ENCODE data around the gene SESN1.

DNA sequence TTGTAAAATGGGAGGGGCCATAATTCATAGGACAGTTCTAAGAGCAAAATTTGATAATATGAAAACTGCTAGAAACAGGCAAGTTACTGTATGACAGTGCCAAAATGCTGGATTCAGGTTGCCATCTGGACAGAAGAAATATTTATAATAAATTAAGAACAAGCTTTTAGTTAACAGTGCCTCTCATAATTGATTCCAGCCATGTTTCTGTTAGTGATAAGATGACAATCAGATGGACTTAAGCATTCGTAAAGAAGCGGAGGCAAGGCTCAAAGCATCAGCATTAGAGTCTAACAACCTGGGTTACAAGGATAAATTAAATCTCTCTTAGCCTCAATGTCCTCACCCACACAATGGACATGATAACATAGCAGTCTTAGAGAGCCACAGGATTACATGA, 61.0 kb downstream of the SESN1 start:
- TF ChIP-seq, protein P1, sequence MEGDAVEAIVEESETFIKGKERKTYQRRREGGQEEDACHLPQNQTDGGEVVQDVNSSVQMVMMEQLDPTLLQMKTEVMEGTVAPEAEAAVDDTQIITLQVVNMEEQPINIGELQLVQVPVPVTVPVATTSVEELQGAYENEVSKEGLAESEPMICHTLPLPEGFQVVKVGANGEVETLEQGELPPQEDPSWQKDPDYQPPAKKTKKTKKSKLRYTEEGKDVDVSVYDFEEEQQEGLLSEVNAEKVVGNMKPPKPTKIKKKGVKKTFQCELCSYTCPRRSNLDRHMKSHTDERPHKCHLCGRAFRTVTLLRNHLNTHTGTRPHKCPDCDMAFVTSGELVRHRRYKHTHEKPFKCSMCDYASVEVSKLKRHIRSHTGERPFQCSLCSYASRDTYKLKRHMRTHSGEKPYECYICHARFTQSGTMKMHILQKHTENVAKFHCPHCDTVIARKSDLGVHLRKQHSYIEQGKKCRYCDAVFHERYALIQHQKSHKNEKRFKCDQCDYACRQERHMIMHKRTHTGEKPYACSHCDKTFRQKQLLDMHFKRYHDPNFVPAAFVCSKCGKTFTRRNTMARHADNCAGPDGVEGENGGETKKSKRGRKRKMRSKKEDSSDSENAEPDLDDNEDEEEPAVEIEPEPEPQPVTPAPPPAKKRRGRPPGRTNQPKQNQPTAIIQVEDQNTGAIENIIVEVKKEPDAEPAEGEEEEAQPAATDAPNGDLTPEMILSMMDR (conservative IDR thresholded peaks at IDR 0.05; ENCODE audit: low read length) = no peak
- TF ChIP-seq EZH2phosphoT487 (IDR thresholded peaks at IDR 0.05; ENCODE audit: borderline replicate concordance) = no peak
